Measurements from ENCODE around the gene PKIB.
"Not testable (repeated sequence)": the region's sequence is repeated elsewhere in the genome, so short reads cannot be mapped to it uniquely, and the experiment has no call there.

PKIB gene

GRCh38 chr6:122621638-122622037, 11.4 kb downstream of the PKIB start:
- DNase-seq = no peak

DNA sequence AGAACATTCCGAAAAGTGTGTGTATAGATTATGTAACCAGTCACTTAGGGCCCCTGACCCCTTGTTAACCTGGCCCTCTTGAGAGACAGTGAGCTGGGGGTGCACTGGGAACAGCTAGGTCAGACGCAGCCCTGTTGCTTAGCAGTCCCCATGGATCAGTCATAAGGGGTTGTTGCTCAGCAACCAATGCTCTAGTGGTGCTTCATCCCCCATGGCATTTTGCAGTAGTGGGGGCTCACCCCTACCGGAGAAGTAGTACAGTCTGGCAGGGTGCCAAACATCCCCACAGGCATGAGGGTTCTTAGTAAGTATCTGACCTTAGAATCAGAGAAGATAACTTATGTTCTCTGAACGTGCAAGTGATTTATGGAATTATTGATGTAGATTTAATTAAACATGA, 12.3 kb downstream of the PKIB start:
- DNase-seq = no peak

- DNase-seq = no peak
Observed at GRCh38 chr6:122623279-122623678, 13.1 kb downstream of the PKIB start.

- no peak for DNase-seq
Observed at GRCh38 chr6:122624853-122625252, 14.6 kb downstream of the PKIB start.

- DNase-seq = no peak
Observed at GRCh38 chr6:122628714-122629113, 18.5 kb downstream of the PKIB start.

DNA sequence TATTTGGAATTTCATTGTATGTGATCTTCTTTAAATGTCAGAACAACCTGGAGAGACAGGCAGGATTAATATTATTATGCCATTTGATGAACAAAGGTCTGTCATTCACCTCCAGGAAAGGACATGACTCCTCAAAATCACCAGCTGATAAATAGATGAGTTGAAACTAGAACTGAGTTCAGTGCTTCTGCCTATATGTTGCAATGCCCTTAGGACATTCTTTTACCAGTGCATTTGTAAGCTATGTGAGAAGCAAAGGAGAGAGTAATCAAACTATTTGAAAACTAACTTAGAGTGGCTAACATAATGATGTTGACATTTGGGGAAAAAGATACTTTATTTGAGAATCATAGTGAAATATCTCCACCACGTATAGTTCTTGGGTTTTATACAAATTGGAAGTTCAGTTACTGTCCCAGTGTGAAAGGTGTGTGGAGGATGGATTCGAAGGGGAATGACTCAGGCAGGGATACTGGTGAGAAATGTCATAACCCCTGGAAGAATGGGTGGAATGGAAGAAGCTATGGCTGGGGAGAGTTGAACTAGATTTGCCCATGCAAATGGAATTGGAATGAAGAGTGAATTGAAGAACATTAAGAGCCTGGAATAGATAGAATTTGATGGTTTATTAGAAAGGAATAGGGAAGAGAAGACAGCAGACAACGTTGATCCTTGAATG, 21.5 kb downstream of the PKIB start:
- DNase-seq = no peak

DNA sequence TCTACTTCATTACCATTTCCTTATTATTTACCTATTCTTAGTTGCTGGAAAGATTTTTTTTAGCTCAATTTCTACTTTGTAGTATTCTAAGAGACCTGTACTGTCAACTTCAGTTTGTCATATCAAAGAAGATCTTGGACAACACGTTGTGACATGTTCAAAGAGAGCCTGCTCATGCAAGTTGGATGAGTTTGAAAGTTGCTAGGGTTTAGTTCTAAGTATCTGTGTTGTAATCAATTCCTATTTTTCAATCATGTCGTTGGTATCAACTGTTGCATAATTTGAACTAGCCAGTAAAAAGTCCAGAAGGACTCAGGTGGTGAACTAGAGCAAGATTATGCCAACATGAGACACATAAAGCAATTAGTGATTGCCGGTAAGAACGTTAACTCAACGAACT, 30.2 kb downstream of the PKIB start:
- DNase-seq = no peak

- DNase-seq = no peak
Observed at GRCh38 chr6:122641819-122642218, 31.6 kb downstream of the PKIB start.

DNA sequence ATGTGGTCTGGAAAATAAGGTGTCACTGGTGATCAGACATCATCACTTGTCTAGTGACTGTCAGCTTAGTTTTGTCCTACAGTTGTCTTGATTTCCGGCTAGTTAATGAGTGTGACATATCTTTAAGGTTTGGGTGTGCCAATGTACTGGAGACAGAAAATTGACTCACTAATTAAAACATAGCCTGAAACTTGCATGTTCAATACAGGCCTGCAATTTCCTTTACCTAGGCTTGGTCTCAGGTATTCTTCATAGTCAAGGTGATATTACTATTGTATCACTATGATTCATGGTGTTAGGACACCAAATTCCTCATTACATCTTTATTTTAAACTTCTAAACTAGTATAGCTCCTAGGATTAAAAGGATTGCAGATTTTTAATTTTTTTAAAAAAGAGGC, 32.4 kb downstream of the PKIB start:
- not testable (repeated sequence) for DNase-seq

GRCh38 chr6:122645256-122645655, 35.1 kb downstream of the PKIB start:
- DNase-seq = no peak

GRCh38 chr6:122647765-122648164, 37.6 kb downstream of the PKIB start:
- no peak for DNase-seq

- no peak for DNase-seq
Observed at GRCh38 chr6:122648726-122649125, 38.5 kb downstream of the PKIB start.

GRCh38 chr6:122649701-122650100, 39.5 kb downstream of the PKIB start:
- DNase-seq = no peak

DNA sequence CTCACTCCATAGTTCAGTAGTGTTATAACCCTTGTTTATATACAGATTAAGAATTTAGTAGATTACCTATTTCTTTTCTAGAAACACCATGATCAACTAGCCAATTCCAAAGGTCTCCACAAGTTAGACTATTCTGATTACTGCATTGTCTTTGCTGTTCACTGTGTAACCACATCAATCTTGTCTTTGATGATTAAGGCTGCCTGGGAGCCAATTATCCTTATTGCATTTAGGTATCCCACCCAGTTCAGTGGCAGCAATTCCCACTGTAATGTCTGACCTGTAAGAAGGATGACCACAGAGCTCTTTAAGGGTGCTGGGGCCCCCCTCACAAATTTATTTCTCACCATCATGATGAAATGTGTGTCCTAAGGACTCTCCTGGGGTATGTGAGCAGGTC, 40.2 kb downstream of the PKIB start:
- no peak for DNase-seq

DNA sequence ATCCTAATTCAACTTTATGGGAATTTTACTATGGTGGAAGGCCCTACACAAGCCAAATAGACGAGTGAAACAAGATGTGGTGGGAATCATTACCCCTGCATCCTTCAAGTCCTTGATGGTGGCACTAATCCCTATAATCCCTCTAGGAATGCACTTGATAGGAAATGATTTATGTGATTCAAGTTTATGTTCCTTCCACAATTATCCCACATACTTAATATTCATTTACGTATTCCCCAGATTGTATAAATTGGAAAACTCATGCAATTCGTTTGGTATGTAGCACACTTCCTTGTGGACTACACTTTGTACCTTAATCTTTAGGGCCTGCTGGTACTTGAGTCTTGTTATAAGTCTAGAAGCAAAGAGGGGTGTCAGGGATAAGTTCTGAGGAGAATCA, 40.8 kb downstream of the PKIB start:
- no peak for DNase-seq

GRCh38 chr6:122651604-122652003, 41.4 kb downstream of the PKIB start:
- DNase-seq = no peak

- no peak for DNase-seq
Observed at GRCh38 chr6:122652431-122652830, 42.2 kb downstream of the PKIB start.

- no peak for DNase-seq
Observed at GRCh38 chr6:122653094-122653493, 42.9 kb downstream of the PKIB start.

- no peak for DNase-seq
Observed at GRCh38 chr6:122654012-122654411, 43.8 kb downstream of the PKIB start.

- DNase-seq = no peak
Observed at GRCh38 chr6:122657601-122658000, 47.4 kb downstream of the PKIB start.

DNA sequence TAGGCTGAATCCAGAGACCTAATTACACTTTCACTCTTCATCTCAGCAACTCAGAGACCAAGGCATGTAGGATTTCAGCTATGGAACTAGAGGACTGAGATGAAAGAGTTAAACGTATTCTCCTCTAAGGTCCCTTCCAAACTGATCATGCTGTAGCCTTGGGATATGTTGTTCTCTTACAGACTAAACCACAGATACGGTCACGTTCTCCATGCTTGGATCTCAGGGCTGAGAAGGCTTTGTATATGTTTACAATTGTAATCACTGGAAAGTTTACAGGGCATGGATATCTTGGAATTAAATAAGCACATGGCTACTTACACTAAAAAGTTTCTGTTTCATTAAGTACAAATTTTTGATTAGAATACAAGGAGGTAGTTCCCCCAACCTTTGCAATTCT, 50.1 kb downstream of the PKIB start:
- DNase-seq = no peak

DNA sequence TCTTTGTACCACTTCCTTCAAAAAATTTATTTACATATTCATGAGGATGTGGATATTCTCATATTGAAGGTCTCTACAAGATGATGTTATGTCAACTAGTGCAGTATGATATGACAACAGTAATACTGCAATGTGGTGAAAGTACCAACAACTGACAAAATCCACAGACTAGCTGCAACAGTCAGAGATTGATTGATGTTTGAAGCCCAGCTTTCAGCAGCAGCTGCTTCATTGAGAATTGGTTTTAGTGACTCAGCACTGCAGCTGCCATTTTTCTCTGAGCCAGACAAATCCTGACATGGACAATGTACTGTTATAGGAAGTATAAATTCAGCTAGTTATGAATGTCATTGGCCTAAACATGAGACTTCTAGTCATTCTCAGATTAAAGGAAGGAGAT, 53.8 kb downstream of the PKIB start:
- DNase-seq = no peak

DNA sequence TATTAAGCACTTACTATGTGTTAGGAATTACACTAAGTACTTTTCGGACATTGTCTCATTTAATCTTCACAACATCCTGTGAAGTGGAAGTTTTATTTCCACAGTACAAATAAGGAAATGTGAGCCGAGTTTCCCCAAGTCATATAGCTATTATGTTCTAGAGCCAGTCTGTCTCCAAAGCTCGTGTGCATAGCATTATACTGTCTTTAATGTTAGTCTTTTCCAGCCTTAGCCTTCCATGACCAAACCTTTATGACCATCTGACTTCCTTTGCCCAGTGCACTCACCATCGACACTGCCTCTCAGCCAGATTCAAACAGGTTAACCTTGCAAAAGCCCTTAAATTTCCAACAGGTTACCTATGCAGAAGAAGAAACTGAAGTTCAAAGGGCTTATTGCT, 55.7 kb downstream of the PKIB start:
- DNase-seq = no peak

- DNase-seq = no peak
Observed at GRCh38 chr6:122666418-122666817, 56.2 kb downstream of the PKIB start.

DNA sequence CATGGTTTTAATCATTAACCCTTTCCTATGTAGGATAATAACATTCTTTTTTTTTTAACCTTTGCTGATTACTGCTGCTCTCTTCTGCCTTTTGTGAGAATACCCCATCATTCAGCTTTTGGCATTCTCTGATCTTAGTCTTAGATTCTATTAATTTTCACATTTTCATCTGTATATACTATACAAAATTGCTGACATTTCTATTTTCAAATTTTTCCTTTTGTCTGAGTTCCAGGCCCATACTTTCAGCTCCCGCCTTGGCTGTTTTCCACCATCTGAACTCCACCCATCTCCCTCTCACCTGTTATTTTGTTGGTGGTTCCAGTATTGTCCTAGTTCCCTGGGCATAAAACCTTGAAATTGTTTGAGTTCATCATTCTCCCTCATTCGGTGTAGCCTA, 59.2 kb downstream of the PKIB start:
- no peak for DNase-seq

DNA sequence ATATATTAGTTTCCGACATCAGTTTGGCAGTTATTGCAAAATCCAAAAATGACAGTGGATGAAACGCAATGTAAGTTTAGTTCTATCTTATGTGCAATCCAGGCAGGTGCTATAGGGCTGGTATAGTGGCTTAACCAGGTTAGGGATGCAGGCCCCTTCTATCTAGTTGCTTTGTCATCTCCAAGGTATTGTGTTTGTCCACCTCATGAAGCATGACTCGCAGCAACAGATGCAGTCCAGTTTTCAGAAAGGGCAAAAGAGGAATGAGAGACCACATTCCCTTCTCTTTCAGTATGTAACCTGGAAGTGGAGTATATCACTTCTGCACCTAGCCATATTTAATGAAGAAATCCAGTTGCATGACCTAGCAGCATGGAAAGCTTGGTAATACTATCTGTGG, 59.7 kb downstream of the PKIB start:
- no peak for DNase-seq

Measured in NCI-H526 (cell line).